CD4-positive, alpha-beta T cell treated with Interleukin-6 at 100 ng/mL for 8 hours (primary cell): ENCODE results near the gene ERLEC1.
"Not testable (repeated sequence)": the region's sequence is repeated elsewhere in the genome, so short reads cannot be mapped to it uniquely, and the experiment has no call there.

Source experiments
- DNase-seq: peaks from one replicate; pipeline ENCODE4 v3.0.0-alpha.2; 2020; ENCODE audit warnings: mixed read lengths, low spot score

ERLEC1 gene

GRCh38 chr2:53782676-53783075, 4.2 kb upstream of the ERLEC1 start:
- DNase-seq: no peak

GRCh38 chr2:53784436-53784835, 2.4 kb upstream of the ERLEC1 start:
- DNase-seq: no peak

- DNase-seq: no peak
Observed at GRCh38 chr2:53785366-53785765, 1.5 kb upstream of the ERLEC1 start.

DNA sequence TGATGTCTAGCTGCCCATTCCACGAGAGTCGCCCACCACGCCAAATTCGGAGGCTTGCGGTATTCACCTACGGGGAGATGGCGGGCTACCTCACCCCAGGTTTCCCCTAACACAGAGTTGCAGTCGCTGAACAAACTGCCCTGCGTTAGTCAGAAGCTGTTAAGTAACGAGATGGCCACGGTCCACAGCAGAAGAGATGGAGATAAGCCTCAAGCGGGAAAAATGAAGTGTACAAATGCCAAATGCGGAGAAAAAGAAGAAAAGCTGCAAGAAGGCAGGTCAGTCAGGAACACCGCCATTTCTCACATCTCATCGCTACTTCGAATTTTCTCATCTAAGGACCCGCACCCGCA, 516 bp upstream of the ERLEC1 start:
- DNase-seq: no peak

GRCh38 chr2:53787614-53788289, 908 bp downstream of the ERLEC1 start:
- DNase-seq: no peak

DNA sequence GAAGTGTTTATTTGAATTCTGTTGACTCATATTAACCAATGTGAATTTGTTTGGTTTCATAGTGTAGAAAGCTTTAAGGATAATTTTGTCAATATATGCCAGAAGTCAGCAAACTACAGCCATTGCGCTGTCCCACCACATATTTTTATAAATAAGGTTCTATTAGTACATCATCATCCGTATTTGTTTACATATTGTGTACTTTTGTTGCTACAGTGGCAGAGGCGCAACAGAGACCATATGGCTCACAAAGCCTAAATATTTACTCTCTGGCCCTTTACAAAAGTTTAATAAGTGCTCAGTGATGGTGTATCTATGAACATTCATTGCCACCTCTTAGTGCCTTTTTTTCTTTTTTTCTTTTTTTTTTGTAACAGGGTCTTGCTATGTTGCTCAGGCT, 6.4 kb downstream of the ERLEC1 start:
- DNase-seq: no peak

- no peak for DNase-seq
Observed at GRCh38 chr2:53793821-53794220, 7.0 kb downstream of the ERLEC1 start.

DNA sequence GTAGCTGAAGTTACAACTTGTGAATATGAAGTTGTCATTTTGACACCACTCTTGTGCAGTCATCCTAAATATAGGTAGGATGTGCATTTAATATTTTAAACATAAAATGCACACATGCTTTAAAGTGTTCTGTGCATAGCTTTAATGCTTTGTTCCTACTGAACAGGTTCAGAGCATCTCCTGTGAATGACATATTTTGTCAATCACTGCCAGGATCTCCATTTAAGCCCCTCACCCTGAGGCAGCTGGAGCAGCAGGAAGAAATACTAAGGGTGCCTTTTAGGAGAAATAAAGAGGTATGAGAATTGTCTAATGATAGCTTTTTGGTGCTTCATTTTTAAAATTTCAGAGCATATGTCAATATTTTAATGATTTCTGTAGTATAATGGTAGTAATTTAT, 14.7 kb downstream of the ERLEC1 start:
- no peak for DNase-seq

DNA sequence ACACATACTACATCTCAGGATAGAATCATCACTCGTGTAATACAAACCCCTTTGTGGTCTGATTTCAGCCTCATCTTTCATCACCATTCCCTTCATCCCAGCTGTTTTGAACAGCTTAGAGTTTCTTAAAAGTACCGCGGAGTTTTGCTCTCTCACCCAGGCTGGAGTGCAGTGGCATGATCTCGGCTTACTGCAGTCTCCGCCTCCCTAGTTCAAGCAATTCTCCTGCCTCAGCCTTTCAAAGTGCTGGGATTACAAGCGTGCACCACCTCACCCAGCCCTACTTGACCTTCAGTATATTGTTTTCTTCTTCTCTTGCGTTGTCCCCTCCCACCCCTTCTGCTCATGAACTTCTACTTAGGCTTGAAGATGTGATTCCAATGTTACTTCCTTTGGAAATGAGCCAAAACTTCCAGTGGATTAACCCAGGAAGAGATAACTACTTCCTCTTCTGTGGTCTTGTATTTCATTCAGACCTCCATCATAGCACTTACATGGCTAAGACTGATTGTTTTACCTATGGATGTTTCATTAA, 15.8 kb downstream of the ERLEC1 start:
- no peak for DNase-seq

- DNase-seq: no peak
Observed at GRCh38 chr2:53811601-53812000, 24.8 kb downstream of the ERLEC1 start.

GRCh38 chr2:53813151-53813550, 26.3 kb downstream of the ERLEC1 start:
- no peak for DNase-seq

DNA sequence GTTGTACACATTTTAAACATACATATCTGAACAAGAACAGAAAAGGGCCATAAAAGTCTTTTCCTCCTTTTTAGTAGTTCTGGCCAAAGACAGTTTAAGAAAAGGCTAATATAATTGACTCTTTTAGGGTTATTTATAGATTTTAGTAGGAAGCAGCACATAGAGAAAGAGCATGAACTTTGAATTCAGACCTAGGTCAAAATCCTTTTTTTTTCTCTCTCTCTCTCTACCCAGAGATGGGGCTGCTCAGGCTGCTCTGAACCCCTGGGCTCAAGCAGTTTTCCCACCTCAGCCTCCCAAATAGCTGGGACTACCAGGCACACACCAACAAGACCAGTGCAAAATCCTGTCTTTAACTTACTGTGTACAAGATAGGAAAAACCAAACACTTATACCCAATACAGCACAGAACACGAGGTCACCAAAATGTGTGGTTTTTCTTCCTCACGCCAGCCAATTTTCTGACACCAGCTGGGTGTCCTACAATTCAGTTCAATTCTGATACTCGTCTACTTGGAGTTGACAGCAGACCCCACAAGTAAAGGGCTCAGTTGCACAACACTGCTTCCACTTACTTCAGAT, 32.1 kb downstream of the ERLEC1 start:
- no peak for DNase-seq

GRCh38 chr2:53819634-53820033, 32.8 kb downstream of the ERLEC1 start:
- DNase-seq: no peak

DNA sequence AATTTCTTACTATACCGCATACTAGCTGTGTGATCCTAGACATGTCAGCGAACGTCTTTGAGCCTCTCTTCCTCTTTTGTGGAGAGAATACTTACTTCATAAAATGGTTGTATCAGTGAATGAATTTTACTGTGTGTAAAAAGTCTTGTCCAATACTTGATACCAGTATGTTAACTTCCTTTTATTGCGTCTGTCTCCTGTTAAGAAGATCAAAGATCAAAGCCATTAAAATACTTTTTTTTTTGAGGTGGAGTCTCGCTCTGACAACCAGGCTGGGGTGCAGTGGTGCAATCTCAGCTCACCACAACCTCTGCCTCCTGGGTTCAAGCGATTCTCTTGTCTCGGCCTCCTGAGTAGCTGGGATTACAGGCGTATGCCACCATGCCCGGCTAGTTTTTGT, 33.2 kb downstream of the ERLEC1 start:
- DNase-seq: no peak

- no peak for DNase-seq
Observed at GRCh38 chr2:53820711-53821110, 33.9 kb downstream of the ERLEC1 start.

- no peak for DNase-seq
Observed at GRCh38 chr2:53821810-53822209, 35.0 kb downstream of the ERLEC1 start.

- DNase-seq: not testable (repeated sequence)
Observed at GRCh38 chr2:53823639-53824038, 36.8 kb downstream of the ERLEC1 start.

DNA sequence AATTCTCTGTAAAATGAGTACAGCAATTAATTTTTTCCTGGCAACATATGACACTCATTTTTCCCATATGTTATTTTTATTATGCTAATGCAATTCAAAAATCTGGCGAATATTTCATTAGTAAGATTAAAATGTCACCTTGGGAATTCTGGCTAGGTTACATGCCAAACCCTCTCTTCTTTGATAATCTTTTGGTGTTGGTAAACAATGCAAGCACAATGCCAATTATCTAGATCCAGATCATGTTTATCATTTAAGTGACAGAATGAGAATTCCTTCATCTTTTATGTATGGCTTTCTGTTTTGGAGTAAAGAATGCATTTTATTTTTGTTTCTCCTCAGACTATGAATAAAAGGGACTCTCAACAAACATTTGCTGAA, 39.2 kb downstream of the ERLEC1 start:
- no peak for DNase-seq

GRCh38 chr2:53826587-53827397, 39.9 kb downstream of the ERLEC1 start:
- DNase-seq: no peak

GRCh38 chr2:53827398-53828175, 40.7 kb downstream of the ERLEC1 start:
- DNase-seq: no peak

- no peak for DNase-seq
Observed at GRCh38 chr2:53828331-53828730, 41.5 kb downstream of the ERLEC1 start.

DNA sequence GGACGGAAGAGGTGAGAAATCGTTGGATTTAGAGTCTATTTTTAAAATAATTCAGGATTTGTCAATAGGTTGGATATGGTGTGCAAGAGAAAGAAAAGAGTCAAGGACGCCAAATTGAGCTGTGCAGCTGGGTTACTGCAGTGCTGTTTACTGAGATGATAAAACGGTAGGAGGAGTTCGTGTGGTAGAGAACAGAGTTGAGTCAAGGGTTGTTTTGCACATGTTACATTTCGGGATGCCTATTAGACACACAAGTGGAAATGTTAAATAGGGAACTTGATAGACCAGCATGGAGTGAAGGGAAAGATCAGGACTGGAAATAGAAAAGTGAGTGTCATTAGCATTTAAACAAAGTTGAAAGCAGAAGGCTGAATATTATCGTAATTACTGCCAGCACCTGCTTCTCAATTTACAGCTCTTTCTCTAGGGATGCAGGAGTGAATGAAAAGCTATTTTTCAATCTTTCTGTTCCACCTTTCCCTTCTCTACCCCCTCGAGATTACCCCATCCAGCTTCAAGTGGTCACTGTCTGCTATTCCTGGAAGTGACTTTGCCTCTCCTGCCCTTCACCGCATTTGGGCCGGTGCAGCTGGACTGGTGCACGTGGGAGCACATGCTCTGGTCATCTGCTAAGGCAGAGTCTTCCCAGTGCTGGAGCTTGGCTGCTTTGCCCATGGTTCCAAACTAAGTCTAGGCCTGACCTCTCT, 42.6 kb downstream of the ERLEC1 start:
- no peak for DNase-seq
